ENCODE measurements around the gene FOXC1. TPM values are rescaled to one million over a fixed set of nuclear protein-coding genes. Genes with fewer than 3 reads are reported as not detected.

FOXC1 gene
- total RNA-seq, 1 experiment from 2014 or later = 7.3 TPM

DNA sequence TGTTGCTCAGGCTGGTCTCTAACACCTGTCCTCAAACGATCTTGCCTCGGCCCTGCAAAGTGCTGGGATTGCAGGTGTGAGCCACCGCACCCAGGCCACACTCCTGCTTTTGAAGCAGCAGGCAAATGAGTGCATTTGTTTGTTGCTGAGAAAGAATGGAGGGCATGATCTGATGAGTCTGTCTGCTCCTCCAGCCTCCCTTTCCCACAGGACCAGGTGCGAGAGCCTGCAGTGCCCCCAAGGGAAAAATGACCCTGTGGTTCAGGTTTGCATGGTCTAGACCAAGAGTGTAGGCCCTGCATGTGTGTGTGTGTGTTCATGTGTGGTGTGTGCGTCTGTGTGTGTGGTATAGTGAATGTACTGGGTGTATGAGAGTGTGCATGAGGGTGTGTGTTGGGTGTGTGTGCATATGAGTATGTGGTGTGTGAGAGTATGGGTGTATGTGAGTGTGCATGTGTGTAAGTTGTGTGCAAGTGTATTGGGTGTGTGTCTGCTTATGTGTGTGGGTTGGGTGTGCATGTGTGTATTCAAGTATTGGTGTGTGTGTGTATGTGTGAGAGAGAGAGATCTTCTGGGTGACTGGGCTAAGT lies 22.8 kb upstream of the FOXC1 start:
- Histone ChIP-seq H4K20me1 (ENCODE audit: low read length) (no peaks in the 10 kb centered on the region), H3K9me3 (ENCODE audit: low read length) (no peaks in the 10 kb centered on the region), H3K27ac (ENCODE audit: low read length) (no peak overlapping the region), H3K4me3 (ENCODE audit: low read length) (no peak overlapping the region), H3K9ac (ENCODE audit: low read length) (no peak overlapping the region), H3K4me1 (ENCODE audit: insufficient read depth, low read length) (no peaks in the 10 kb centered on the region), H3K4me2 (ENCODE audit: low read length) (no peak overlapping the region), H3K9me2 (replicated peaks; ENCODE audit: low read length) (no peaks in the 10 kb centered on the region), H3F3A (ENCODE audit: low read length, unreplicated experiment) (no peaks in the 10 kb centered on the region), H3K79me2 (ENCODE audit: low read length) (no peaks in the 10 kb centered on the region), H3K36me3 (ENCODE audit: low read depth, low read length) (no peaks in the 10 kb centered on the region), H3K27me3 (ENCODE audit: low read length) (peaks cover 30% of the 10 kb centered on the region), H2AFZ (ENCODE audit: low read length) (no peak overlapping the region)
- TF ChIP-seq EZH2phosphoT487 (IDR thresholded peaks at IDR 0.05; ENCODE audit: borderline replicate concordance, low read length) (no peak), EZH2 (IDR thresholded peaks at IDR 0.05; ENCODE audit: low read length, unreplicated experiment) (no peak)
- TF ChIP-seq, protein P1, sequence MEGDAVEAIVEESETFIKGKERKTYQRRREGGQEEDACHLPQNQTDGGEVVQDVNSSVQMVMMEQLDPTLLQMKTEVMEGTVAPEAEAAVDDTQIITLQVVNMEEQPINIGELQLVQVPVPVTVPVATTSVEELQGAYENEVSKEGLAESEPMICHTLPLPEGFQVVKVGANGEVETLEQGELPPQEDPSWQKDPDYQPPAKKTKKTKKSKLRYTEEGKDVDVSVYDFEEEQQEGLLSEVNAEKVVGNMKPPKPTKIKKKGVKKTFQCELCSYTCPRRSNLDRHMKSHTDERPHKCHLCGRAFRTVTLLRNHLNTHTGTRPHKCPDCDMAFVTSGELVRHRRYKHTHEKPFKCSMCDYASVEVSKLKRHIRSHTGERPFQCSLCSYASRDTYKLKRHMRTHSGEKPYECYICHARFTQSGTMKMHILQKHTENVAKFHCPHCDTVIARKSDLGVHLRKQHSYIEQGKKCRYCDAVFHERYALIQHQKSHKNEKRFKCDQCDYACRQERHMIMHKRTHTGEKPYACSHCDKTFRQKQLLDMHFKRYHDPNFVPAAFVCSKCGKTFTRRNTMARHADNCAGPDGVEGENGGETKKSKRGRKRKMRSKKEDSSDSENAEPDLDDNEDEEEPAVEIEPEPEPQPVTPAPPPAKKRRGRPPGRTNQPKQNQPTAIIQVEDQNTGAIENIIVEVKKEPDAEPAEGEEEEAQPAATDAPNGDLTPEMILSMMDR (conservative IDR thresholded peaks at IDR 0.05; ENCODE audit: low read depth, low read length) = no peak
- ATAC-seq (no peak), DNase-seq (no peak)
- intact Hi-C loops (cut with micrococcal nuclease) = no loop called here
- ChIA-PET CTCF (no interaction called here), POLR2A (ENCODE audit: unreplicated experiment) (no interaction called here)
- no TSS peak for BruUV-seq (replicated peaks)

DNA sequence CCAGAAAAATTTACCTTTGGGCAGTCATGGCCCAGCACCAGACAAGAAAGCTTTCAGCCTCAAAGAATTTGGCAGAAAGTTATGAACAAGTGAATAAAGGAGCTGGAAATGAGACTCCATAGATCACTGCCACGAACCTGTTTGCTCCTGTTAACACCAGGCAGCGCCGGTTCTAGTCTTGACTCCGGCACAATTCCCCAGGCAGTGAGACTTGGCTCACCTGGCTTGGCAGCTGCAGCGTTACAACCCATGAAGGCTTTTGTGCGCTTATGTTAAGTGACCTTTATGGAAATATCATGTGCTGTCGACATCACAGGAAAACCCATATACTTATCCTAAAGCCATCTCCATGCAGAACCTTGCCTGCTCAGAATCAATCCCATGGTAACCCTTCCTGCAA lies 22.2 kb upstream of the FOXC1 start:
- no peak for ATAC-seq
- intact Hi-C loops (cut with micrococcal nuclease) = no loop called here
- Histone ChIP-seq H3K9me2 (replicated peaks; ENCODE audit: low read length) (no peaks in the 10 kb centered on the region), H4K20me1 (ENCODE audit: low read length) (no peaks in the 10 kb centered on the region), H3K27ac (ENCODE audit: low read length) (no peak overlapping the region), H3K79me2 (ENCODE audit: low read length) (no peaks in the 10 kb centered on the region), H3K27me3 (ENCODE audit: low read length) (peaks cover 30% of the 10 kb centered on the region), H3F3A (ENCODE audit: low read length, unreplicated experiment) (no peaks in the 10 kb centered on the region), H3K36me3 (ENCODE audit: low read depth, low read length) (no peaks in the 10 kb centered on the region), H2AFZ (ENCODE audit: low read length) (no peak overlapping the region), H3K4me3 (ENCODE audit: low read length) (no peak overlapping the region), H3K9ac (ENCODE audit: low read length) (no peak overlapping the region), H3K4me1 (ENCODE audit: insufficient read depth, low read length) (no peaks in the 10 kb centered on the region), H3K9me3 (ENCODE audit: low read length) (no peaks in the 10 kb centered on the region), H3K4me2 (ENCODE audit: low read length) (no peak overlapping the region)
- ChIA-PET POLR2A (ENCODE audit: unreplicated experiment) (no interaction called here), CTCF (no interaction called here)
- BruUV-seq (replicated peaks) = no TSS peak
- TF ChIP-seq, protein P1 (conservative IDR thresholded peaks at IDR 0.05; ENCODE audit: low read depth, low read length) = no peak
- TF ChIP-seq EZH2phosphoT487 (IDR thresholded peaks at IDR 0.05; ENCODE audit: borderline replicate concordance, low read length) = no peak
- no peak for DNase-seq

GRCh38 chr6:1587977-1588376 lies 21.7 kb upstream of the FOXC1 start:
- no peaks in the 10 kb centered on the region for H4K20me1 ChIP-seq (ENCODE audit: low read length)
- H3K36me3 ChIP-seq (ENCODE audit: low read depth, low read length) = no peaks in the 10 kb centered on the region
- H3K4me1 ChIP-seq (ENCODE audit: insufficient read depth, low read length) = no peaks in the 10 kb centered on the region
- CTCF ChIA-PET = no interaction called here
- BruUV-seq (replicated peaks) = no TSS peak
- H3K4me2 ChIP-seq (ENCODE audit: low read length) = no peak overlapping the region
- H3K9me3 ChIP-seq (ENCODE audit: low read length) = no peaks in the 10 kb centered on the region
- H3K79me2 ChIP-seq (ENCODE audit: low read length) = no peaks in the 10 kb centered on the region
- no peak overlapping the region for H3K27ac ChIP-seq (ENCODE audit: low read length)
- H3K9ac ChIP-seq (ENCODE audit: low read length) = no peak overlapping the region
- POLR2A ChIA-PET (ENCODE audit: unreplicated experiment) = no interaction called here
- no peaks in the 10 kb centered on the region for H3K9me2 ChIP-seq (replicated peaks; ENCODE audit: low read length)
- no peak overlapping the region for H3K4me3 ChIP-seq (ENCODE audit: low read length)
- no peak for DNase-seq
- no peak overlapping the region for H2AFZ ChIP-seq (ENCODE audit: low read length)
- H3F3A ChIP-seq (ENCODE audit: low read length, unreplicated experiment) = no peaks in the 10 kb centered on the region
- intact Hi-C loops (cut with micrococcal nuclease) = no loop called here
- no peak for ATAC-seq
- H3K27me3 ChIP-seq (ENCODE audit: low read length) = peaks cover 33% of the 10 kb centered on the region
- TF ChIP-seq, protein P1 (conservative IDR thresholded peaks at IDR 0.05; ENCODE audit: low read depth, low read length) = no peak
- no peak for TF ChIP-seq EZH2 (IDR thresholded peaks at IDR 0.05; ENCODE audit: low read length, unreplicated experiment)
- no peak for TF ChIP-seq EZH2phosphoT487 (IDR thresholded peaks at IDR 0.05; ENCODE audit: borderline replicate concordance, low read length)
